Glutamatergic neuron (in vitro differentiated cells): ENCODE results near the gene RDH8. TPM values are rescaled to one million over a fixed set of nuclear protein-coding genes. Genes with fewer than 3 reads are reported as not detected.
A peak's percentile ranks its signal among the peaks of the same experiment; 100 is the strongest.

Source experiments
- DNase-seq: peaks from one replicate; pipeline ENCODE4 v3.0.0; 2022
- H3K27ac Mint-ChIP-seq: one replicate; pipeline ENCODE4 v1.8.0; 2020; ENCODE audit warnings: mild to moderate bottlenecking, mixed read lengths, inconsistent platforms; ENCODE audit not compliant: unreplicated experiment
- H3K27me3 Mint-ChIP-seq: one replicate; pipeline ENCODE4 v1.8.0; 2020; ENCODE audit warnings: mild to moderate bottlenecking, moderate library complexity, mixed read lengths, inconsistent platforms; ENCODE audit not compliant: unreplicated experiment
- H3K36me3 Mint-ChIP-seq: one replicate; pipeline ENCODE4 v1.8.0; 2020; ENCODE audit warnings: mild to moderate bottlenecking, mixed read lengths, inconsistent platforms; ENCODE audit not compliant: unreplicated experiment
- H3K4me1 Mint-ChIP-seq: one replicate; pipeline ENCODE4 v1.8.0; 2020; ENCODE audit warnings: mild to moderate bottlenecking, low read depth, mixed read lengths, inconsistent platforms; ENCODE audit not compliant: unreplicated experiment
- H3K4me3 Mint-ChIP-seq: one replicate; pipeline ENCODE4 v1.8.0; 2020; ENCODE audit warnings: mild to moderate bottlenecking, mixed read lengths, inconsistent platforms; ENCODE audit not compliant: unreplicated experiment
- H3K9me3 Mint-ChIP-seq: one replicate; pipeline ENCODE4 v1.8.0; 2020; ENCODE audit warnings: mild to moderate bottlenecking, moderate library complexity, mixed read lengths, inconsistent platforms; ENCODE audit not compliant: unreplicated experiment
- CTCF ChIP-seq: fragments of 200-600 bp; sonication (generic); IDR thresholded peaks from one replicate; pipeline ENCODE4 v1.5.0; 2021; ENCODE audit not compliant: partially characterized antibody, unreplicated experiment
- total RNA-seq: library from RNA; stranded (reverse); fragmentation: NEBNext Ultra II Directional; extraction: Animal tissue kit (Norgen Biotek cat#: 25700); gene quantifications from one replicate; pipeline ENCODE4 v1.2.1, GENCODE V29; 2021; ENCODE audit not compliant: unreplicated experiment

Gene RDH8
- total RNA-seq, 1 donor from 2014 or later = not detected

GRCh38 chr19:9995999-9996398, 17.3 kb upstream of the RDH8 start:
- no peak for TF ChIP-seq CTCF
- Mint-ChIP-seq H3K27me3 (peaks cover 3% of the 10 kb centered on the region), H3K36me3 (no peaks in the 10 kb centered on the region), H3K9me3 (peaks cover 6% of the 10 kb centered on the region), H3K4me3 (no peak overlapping the region), H3K4me1 (no peaks in the 10 kb centered on the region), H3K27ac (no peak overlapping the region)
- no peak for DNase-seq

- TF ChIP-seq CTCF = no peak
- H3K27ac Mint-ChIP-seq = no peak overlapping the region
- no peaks in the 10 kb centered on the region for H3K4me1 Mint-ChIP-seq
These were observed 16.7 kb upstream of the RDH8 start for GRCh38 chr19:9996541-9996940.

GRCh38 chr19:10000171-10000826, 13.0 kb upstream of the RDH8 start:
- Mint-ChIP-seq H3K4me1 (no peaks in the 10 kb centered on the region), H3K4me3 (no peak overlapping the region), H3K9me3 (peaks cover 8% of the 10 kb centered on the region), H3K27ac (no peak overlapping the region), H3K36me3 (peaks cover 5% of the 10 kb centered on the region), H3K27me3 (peaks cover 9% of the 10 kb centered on the region)
- peak; percentile 81 for DNase-seq
- TF ChIP-seq CTCF = peak; percentile 86

More at GRCh38 chr19:9996541-9996940, 16.7 kb upstream of the RDH8 start:
- H3K36me3 Mint-ChIP-seq = no peaks in the 10 kb centered on the region
- DNase-seq = no peak
- H3K27me3 Mint-ChIP-seq = peaks cover 5% of the 10 kb centered on the region
- no peak overlapping the region for H3K4me3 Mint-ChIP-seq
- H3K9me3 Mint-ChIP-seq = peaks cover 6% of the 10 kb centered on the region

GRCh38 chr19:10001899-10002298, 11.4 kb upstream of the RDH8 start:
- Mint-ChIP-seq H3K27ac (no peak overlapping the region), H3K4me3 (no peak overlapping the region), H3K27me3 (peaks cover 11% of the 10 kb centered on the region), H3K4me1 (no peaks in the 10 kb centered on the region), H3K36me3 (peaks cover 5% of the 10 kb centered on the region), H3K9me3 (peaks cover 10% of the 10 kb centered on the region)
- TF ChIP-seq CTCF = no peak
- no peak for DNase-seq

GRCh38 chr19:10003271-10003670, 10.0 kb upstream of the RDH8 start:
- Mint-ChIP-seq H3K9me3 (peaks cover 10% of the 10 kb centered on the region), H3K27me3 (peaks cover 14% of the 10 kb centered on the region), H3K36me3 (peaks cover 5% of the 10 kb centered on the region), H3K27ac (no peak overlapping the region), H3K4me1 (no peaks in the 10 kb centered on the region), H3K4me3 (no peak overlapping the region)
- no peak for DNase-seq
- TF ChIP-seq CTCF = no peak
